ENCODE measurements around the gene TRAIP.
"Not testable (repeated sequence)": the region's sequence is repeated elsewhere in the genome, so short reads cannot be mapped to it uniquely, and the experiment has no call there.

The TRAIP gene

GRCh38 chr3:49856181-49857005 lies at the start of gene TRAIP:
Gene TRAIP (minus strand): TSS chr3:49856564. CDS start chr3:49856453, 111 bp downstream.
- TF ChIP-seq CTCF (IDR thresholded peaks at IDR 0.05; ENCODE audit: insufficient read depth, low read depth, low read length, missing control alignments) = no peak
- peak; percentile 95 for DNase-seq (ENCODE audit: low read depth)
- peak within 1 kb of the TSS; percentile 82 for H3K4me3 ChIP-seq (ENCODE audit: low read length)

- DNase-seq (ENCODE audit: low read depth); H3K4me3 ChIP-seq (ENCODE audit: low read length): not testable (repeated sequence)
Observed at GRCh38 chr3:49904448-49904847, 48.1 kb upstream of the TRAIP start.

GRCh38 chr3:49903451-49904424 lies 47.4 kb upstream of the TRAIP start, which contains the start of gene MST1R:
Gene MST1R (minus strand): TSS chr3:49903873. CDS start chr3:49903609, 264 bp downstream.
- peak within 1 kb of the TSS; percentile 45 for H3K4me3 ChIP-seq (ENCODE audit: low read length)
- DNase-seq (ENCODE audit: low read depth) = peak; percentile 87
- TF ChIP-seq CTCF (IDR thresholded peaks at IDR 0.05; ENCODE audit: insufficient read depth, low read depth, low read length, missing control alignments) = no peak

GRCh38 chr3:49902511-49903345 lies 46.4 kb upstream of the TRAIP start:
- no peak for DNase-seq (ENCODE audit: low read depth)
- peak overlapping the region; percentile 45 for H3K4me3 ChIP-seq (ENCODE audit: low read length)
- TF ChIP-seq CTCF (IDR thresholded peaks at IDR 0.05; ENCODE audit: insufficient read depth, low read depth, low read length, missing control alignments) = no peak

- TF ChIP-seq CTCF (IDR thresholded peaks at IDR 0.05; ENCODE audit: insufficient read depth, low read depth, low read length, missing control alignments) = no peak
- DNase-seq (ENCODE audit: low read depth) = peak; percentile 41
Observed at GRCh38 chr3:49901366-49902339, 45.3 kb upstream of the TRAIP start.

GRCh38 chr3:49900491-49901153 lies 44.3 kb upstream of the TRAIP start:
- peak; percentile 98 for DNase-seq (ENCODE audit: low read depth)
- H3K4me3 ChIP-seq (ENCODE audit: low read length) = peak overlapping the region; percentile 11
- no peak for TF ChIP-seq CTCF (IDR thresholded peaks at IDR 0.05; ENCODE audit: insufficient read depth, low read depth, low read length, missing control alignments)

More at GRCh38 chr3:49901366-49902339, 45.3 kb upstream of the TRAIP start:
- H3K4me3 ChIP-seq (ENCODE audit: low read length) = peak overlapping the region; percentile 28

Data from epithelial cell of esophagus (primary cell).